ENCODE data around the gene GRAMD1B.

- TF ChIP-seq POLR2A (IDR thresholded peaks at IDR 0.05; ENCODE audit: low read length), result no peak
- no peak for TF ChIP-seq GATA1 (IDR thresholded peaks at IDR 0.05; ENCODE audit: low read depth, low read length)
Measured at GRCh38 chr11:123430721-123431497, 840 bp downstream of the GRAMD1B start.

All from erythroblast (primary cell).